GM12892 (cell line): ENCODE data around the gene DDX3Y.

Experiments used
- POLR2AphosphoS5 ChIP-seq: IDR thresholded peaks from 2 replicates; pipeline ENCODE4 v1.6.1; 2011; ENCODE audit warnings: low read depth, low read length, control low read depth
- TAF1 ChIP-seq: IDR thresholded peaks from 2 replicates; pipeline ENCODE4 v1.6.1; 2011; ENCODE audit warnings: low read depth, mild to moderate bottlenecking, control low read depth, low read length, borderline replicate concordance

- no peak for TF ChIP-seq TAF1
- no peak for TF ChIP-seq POLR2AphosphoS5
Measured at GRCh38 chrY:12905895-12906294, 1.2 kb downstream of the DDX3Y start.
